NT2/D1 (cell line): Measurements from ENCODE around the gene EEFSEC.

Experiments used
- SUZ12 ChIP-seq: IDR thresholded peaks from 2 replicates; pipeline ENCODE4 v1.6.1; 2011; ENCODE audit not compliant: insufficient read length, insufficient read depth; ENCODE audit errors: extremely low read depth
- YY1 ChIP-seq: IDR thresholded peaks from 2 replicates; pipeline ENCODE4 v1.6.1; 2011; ENCODE audit not compliant: insufficient read length, insufficient read depth

DNA sequence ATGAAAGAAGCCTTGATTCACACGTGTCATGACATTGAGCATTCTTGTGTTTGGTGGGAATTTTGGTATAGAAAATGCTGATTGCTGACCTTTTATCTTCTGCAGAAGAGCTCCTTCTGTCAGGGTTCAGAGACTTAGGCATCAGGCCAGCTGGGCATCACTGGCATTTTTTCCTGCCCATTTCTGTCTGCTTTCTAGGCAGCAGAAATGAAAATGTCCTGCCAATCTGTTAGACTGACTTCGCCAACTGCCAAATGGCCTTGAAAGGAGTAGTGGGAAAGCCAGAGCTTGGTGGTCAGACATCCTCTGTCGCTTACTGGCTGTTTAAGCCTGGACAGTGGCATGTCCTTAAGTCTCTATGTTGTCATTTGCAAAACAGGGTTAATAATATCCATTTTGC is 57.4 kb downstream of the EEFSEC start:
- no peak for TF ChIP-seq SUZ12
- TF ChIP-seq YY1, result no peak
